ENCODE data around the gene TEAD1. TPM values are rescaled to one million over a fixed set of nuclear protein-coding genes. Genes with fewer than 3 reads are reported as not detected.

The TEAD1 gene
- total and polyA plus RNA-seq, 10 of the 15 experiments (the other 5 are each of a cell fraction or from before 2014, with no cell fraction given), result 0.01 to 0.59 (median 0.04) TPM; not detected in 6

DNA sequence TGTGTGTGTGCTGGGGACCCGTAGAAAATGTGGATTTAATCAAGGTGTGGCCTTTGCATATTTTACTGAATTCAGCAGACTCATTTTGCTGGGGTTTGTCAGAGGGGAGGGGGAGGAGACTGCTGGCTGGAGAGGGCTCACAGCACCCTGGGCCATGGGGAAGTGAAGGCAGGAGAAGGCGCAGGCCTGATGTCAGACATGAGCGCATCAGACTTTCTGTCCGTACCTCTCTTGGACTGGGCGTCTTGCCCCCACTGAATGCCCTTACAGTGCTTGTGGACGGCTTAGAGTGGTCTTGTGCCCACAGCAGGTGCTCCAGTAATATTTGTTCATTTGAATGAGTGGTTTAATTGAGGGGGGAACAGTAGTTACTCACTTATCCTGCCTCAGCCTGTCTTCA, 75.2 kb downstream of the TEAD1 start:
- Histone ChIP-seq H3K79me2 (ENCODE audit: control insufficient read depth, insufficient read depth, low read length) (no peaks in the 10 kb centered on the region), H3K4me2 (ENCODE audit: control insufficient read depth, insufficient read depth) (no peak overlapping the region), H3K9me3 (replicated peaks; ENCODE audit: control insufficient read depth, insufficient read depth, low read length) (no peaks in the 10 kb centered on the region), H2AFZ (ENCODE audit: control insufficient read depth, low read depth, low read length) (no peak overlapping the region), H3K4me1 (ENCODE audit: control insufficient read depth, insufficient read depth, low read length) (no peaks in the 10 kb centered on the region), H3K27me3 (replicated peaks in 1 of 2; ENCODE audit: control insufficient read depth in 2 of 2, insufficient read depth in 2 of 2, low read length in 1 of 2) (0 out of 4 replicates have a peak, but pooled peaks cover 0 to 2% of the 10 kb centered on the region in 2 experiments), H4K20me1 (ENCODE audit: control insufficient read depth, insufficient read depth) (no peaks in the 10 kb centered on the region), H3K27ac (ENCODE audit: control insufficient read depth, insufficient read depth) (no peak overlapping the region), H3K36me3 (ENCODE audit: control insufficient read depth in 2 of 2, insufficient read depth in 2 of 2, low read length in 1 of 2) (no peaks in the 10 kb centered on the region), H3K4me3 (no peak overlapping the region), H3K9ac (ENCODE audit: control insufficient read depth, insufficient read depth, low read length) (no peak overlapping the region)
- TF ChIP-seq POU2F2 (IDR thresholded peaks at IDR 0.05; ENCODE audit: borderline replicate concordance, low read depth, low read length) (no peak), POLR2A (IDR thresholded peaks at IDR 0.05; ENCODE audit: low read depth, low read length) (no peak)
- in situ Hi-C loops (cut with MboI), result no loop called here
- ATAC-seq, result no peak
- ChIA-PET POLR2A (no interaction called here), SMC1A (ENCODE audit: uncharacterized antibody, unreplicated experiment) (no interaction called here), CTCF (no interaction called here), RAD21 (ENCODE audit: unreplicated experiment) (no interaction called here)
- DNase-seq (ENCODE audit: low read depth, low spot score), result no peak
- WGBS (ENCODE audit: insufficient coverage, insufficient replicate concordance, low lambda C conversion rate, missing lambda C conversion rate), result 61% methylated on average over 6 of the region's 6 CpGs
- FAIRE-seq, result no peak
- no TSS peak for BruUV-seq (replicated peaks)
- intact Hi-C loops (cut with micrococcal nuclease; ENCODE audit: unreplicated experiment), result no loop called here

DNA sequence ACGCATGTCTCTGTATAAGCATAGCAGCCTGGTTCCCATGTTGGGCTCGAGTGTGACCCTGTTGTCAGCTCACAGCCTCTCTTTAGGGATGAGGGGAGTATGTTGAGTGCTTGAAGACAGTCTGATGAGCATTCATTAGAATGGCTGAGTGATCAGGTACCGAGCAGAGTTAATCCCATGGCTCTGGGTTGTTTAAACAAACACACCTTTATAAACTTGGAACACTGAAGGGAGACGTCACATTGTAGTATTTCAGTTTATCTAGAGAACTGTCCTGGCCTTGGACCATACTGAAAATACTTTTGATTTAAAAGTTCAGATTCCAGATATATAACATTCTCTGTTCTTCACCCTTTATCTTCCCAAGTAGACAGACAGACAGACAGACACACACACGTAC, 76.0 kb downstream of the TEAD1 start:
- in situ Hi-C loops (cut with MboI), result no loop called here
- Histone ChIP-seq H3K27me3 (replicated peaks in 1 of 2; ENCODE audit: control insufficient read depth in 2 of 2, insufficient read depth in 2 of 2, low read length in 1 of 2) (0 out of 4 replicates have a peak, but pooled peaks cover 0 to 2% of the 10 kb centered on the region in 2 experiments), H3K4me2 (ENCODE audit: control insufficient read depth, insufficient read depth) (no peak overlapping the region), H4K20me1 (ENCODE audit: control insufficient read depth, insufficient read depth) (no peaks in the 10 kb centered on the region), H3K4me3 (no peak overlapping the region), H3K4me1 (ENCODE audit: control insufficient read depth, insufficient read depth, low read length) (no peaks in the 10 kb centered on the region), H3K79me2 (ENCODE audit: control insufficient read depth, insufficient read depth, low read length) (no peaks in the 10 kb centered on the region), H2AFZ (ENCODE audit: control insufficient read depth, low read depth, low read length) (no peak overlapping the region), H3K36me3 (ENCODE audit: control insufficient read depth in 2 of 2, insufficient read depth in 2 of 2, low read length in 1 of 2) (no peaks in the 10 kb centered on the region), H3K27ac (ENCODE audit: control insufficient read depth, insufficient read depth) (no peak overlapping the region), H3K9me3 (replicated peaks; ENCODE audit: control insufficient read depth, insufficient read depth, low read length) (no peaks in the 10 kb centered on the region), H3K9ac (ENCODE audit: control insufficient read depth, insufficient read depth, low read length) (no peak overlapping the region)
- ChIA-PET POLR2A (no interaction called here), CTCF (no interaction called here), SMC1A (ENCODE audit: uncharacterized antibody, unreplicated experiment) (no interaction called here), RAD21 (ENCODE audit: unreplicated experiment) (no interaction called here)
- no peak for FAIRE-seq
- no peak for ATAC-seq
- DNase-seq (ENCODE audit: low read depth, low spot score), result no peak
- intact Hi-C loops (cut with micrococcal nuclease; ENCODE audit: unreplicated experiment), result no loop called here
- no TSS peak for BruUV-seq (replicated peaks)
- WGBS (ENCODE audit: insufficient coverage, insufficient replicate concordance, low lambda C conversion rate, missing lambda C conversion rate), result 46% methylated on average over 5 of the region's 5 CpGs
- TF ChIP-seq, protein P1, sequence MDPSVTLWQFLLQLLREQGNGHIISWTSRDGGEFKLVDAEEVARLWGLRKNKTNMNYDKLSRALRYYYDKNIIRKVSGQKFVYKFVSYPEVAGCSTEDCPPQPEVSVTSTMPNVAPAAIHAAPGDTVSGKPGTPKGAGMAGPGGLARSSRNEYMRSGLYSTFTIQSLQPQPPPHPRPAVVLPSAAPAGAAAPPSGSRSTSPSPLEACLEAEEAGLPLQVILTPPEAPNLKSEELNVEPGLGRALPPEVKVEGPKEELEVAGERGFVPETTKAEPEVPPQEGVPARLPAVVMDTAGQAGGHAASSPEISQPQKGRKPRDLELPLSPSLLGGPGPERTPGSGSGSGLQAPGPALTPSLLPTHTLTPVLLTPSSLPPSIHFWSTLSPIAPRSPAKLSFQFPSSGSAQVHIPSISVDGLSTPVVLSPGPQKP (IDR thresholded peaks at IDR 0.05; ENCODE audit: low read depth, low read length), result no peak
- no peak for TF ChIP-seq BRCA1 (IDR thresholded peaks at IDR 0.05; ENCODE audit: low read depth, low read length)
- TF ChIP-seq, protein P2, sequence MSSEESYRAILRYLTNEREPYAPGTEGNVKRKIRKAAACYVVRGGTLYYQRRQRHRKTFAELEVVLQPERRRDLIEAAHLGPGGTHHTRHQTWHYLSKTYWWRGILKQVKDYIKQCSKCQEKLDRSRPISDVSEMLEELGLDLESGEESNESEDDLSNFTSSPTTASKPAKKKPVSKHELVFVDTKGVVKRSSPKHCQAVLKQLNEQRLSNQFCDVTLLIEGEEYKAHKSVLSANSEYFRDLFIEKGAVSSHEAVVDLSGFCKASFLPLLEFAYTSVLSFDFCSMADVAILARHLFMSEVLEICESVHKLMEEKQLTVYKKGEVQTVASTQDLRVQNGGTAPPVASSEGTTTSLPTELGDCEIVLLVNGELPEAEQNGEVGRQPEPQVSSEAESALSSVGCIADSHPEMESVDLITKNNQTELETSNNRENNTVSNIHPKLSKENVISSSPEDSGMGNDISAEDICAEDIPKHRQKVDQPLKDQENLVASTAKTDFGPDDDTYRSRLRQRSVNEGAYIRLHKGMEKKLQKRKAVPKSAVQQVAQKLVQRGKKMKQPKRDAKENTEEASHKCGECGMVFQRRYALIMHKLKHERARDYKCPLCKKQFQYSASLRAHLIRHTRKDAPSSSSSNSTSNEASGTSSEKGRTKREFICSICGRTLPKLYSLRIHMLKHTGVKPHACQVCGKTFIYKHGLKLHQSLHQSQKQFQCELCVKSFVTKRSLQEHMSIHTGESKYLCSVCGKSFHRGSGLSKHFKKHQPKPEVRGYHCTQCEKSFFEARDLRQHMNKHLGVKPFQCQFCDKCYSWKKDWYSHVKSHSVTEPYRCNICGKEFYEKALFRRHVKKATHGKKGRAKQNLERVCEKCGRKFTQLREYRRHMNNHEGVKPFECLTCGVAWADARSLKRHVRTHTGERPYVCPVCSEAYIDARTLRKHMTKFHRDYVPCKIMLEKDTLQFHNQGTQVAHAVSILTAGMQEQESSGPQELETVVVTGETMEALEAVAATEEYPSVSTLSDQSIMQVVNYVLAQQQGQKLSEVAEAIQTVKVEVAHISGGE (CRISPR knock-in tag; IDR thresholded peaks at IDR 0.05), result no peak
- TF ChIP-seq, protein P3, sequence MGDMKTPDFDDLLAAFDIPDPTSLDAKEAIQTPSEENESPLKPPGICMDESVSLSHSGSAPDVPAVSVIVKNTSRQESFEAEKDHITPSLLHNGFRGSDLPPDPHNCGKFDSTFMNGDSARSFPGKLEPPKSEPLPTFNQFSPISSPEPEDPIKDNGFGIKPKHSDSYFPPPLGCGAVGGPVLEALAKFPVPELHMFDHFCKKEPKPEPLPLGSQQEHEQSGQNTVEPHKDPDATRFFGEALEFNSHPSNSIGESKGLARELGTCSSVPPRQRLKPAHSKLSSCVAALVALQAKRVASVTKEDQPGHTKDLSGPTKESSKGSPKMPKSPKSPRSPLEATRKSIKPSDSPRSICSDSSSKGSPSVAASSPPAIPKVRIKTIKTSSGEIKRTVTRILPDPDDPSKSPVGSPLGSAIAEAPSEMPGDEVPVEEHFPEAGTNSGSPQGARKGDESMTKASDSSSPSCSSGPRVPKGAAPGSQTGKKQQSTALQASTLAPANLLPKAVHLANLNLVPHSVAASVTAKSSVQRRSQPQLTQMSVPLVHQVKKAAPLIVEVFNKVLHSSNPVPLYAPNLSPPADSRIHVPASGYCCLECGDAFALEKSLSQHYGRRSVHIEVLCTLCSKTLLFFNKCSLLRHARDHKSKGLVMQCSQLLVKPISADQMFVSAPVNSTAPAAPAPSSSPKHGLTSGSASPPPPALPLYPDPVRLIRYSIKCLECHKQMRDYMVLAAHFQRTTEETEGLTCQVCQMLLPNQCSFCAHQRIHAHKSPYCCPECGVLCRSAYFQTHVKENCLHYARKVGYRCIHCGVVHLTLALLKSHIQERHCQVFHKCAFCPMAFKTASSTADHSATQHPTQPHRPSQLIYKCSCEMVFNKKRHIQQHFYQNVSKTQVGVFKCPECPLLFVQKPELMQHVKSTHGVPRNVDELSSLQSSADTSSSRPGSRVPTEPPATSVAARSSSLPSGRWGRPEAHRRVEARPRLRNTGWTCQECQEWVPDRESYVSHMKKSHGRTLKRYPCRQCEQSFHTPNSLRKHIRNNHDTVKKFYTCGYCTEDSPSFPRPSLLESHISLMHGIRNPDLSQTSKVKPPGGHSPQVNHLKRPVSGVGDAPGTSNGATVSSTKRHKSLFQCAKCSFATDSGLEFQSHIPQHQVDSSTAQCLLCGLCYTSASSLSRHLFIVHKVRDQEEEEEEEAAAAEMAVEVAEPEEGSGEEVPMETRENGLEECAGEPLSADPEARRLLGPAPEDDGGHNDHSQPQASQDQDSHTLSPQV (IDR thresholded peaks at IDR 0.05), result no peak
